ENCODE data around the gene PMIS2.

The PMIS2 gene

GRCh38 chr19:35585848-35586247, at the start of gene PMIS2:
PMIS2 (plus strand) TSS chr19:35586173; CDS start chr19:35586260, 87 bp downstream.
- Mint-ChIP-seq H3K27ac (no peak within 1 kb of the TSS), H3K4me3 (no peak within 1 kb of the TSS)
- CTCF ChIA-PET = no interaction called here

GRCh38 chr19:35539314-35539713, 46.7 kb upstream of the PMIS2 start:
- Mint-ChIP-seq H3K9me3 (no peaks in the 10 kb centered on the region), H3K27me3 (peaks cover 19% of the 10 kb centered on the region), H3K36me3 (no peaks in the 10 kb centered on the region), H3K27ac (no peak overlapping the region), H3K4me3 (no peak overlapping the region), H3K4me1 (peaks cover 9% of the 10 kb centered on the region)
- CTCF ChIA-PET = interaction anchor here (0.8 kb wide), 1 partner anchor 9 kb away, joined by 3 read pairs; no protein-coding TSS in a partner anchor
- no peak for DNase-seq

More at GRCh38 chr19:35585848-35586247, at the start of gene PMIS2:
- H3K4me1 Mint-ChIP-seq = no peaks in the 10 kb centered on the region
- DNase-seq = peak; percentile 42
- H3K9me3 Mint-ChIP-seq = no peaks in the 10 kb centered on the region
- peaks cover 69% of the 10 kb centered on the region for H3K27me3 Mint-ChIP-seq
- H3K36me3 Mint-ChIP-seq = no peaks in the 10 kb centered on the region

GRCh38 chr19:35539850-35540249, 46.1 kb upstream of the PMIS2 start:
- Mint-ChIP-seq H3K4me1 (peaks cover 13% of the 10 kb centered on the region), H3K9me3 (no peaks in the 10 kb centered on the region), H3K27ac (no peak overlapping the region)

GRCh38 chr19:35540356-35540927, 45.5 kb upstream of the PMIS2 start:
- no peak for DNase-seq
- CTCF ChIA-PET = no interaction called here
- Mint-ChIP-seq H3K36me3 (no peaks in the 10 kb centered on the region), H3K27ac (no peak overlapping the region), H3K9me3 (no peaks in the 10 kb centered on the region), H3K4me1 (peaks cover 13% of the 10 kb centered on the region), H3K27me3 (peaks cover 10% of the 10 kb centered on the region), H3K4me3 (no peak overlapping the region)

More at GRCh38 chr19:35539850-35540249, 46.1 kb upstream of the PMIS2 start:
- no peak overlapping the region for H3K4me3 Mint-ChIP-seq
- H3K36me3 Mint-ChIP-seq = no peaks in the 10 kb centered on the region
- DNase-seq = no peak
- peaks cover 14% of the 10 kb centered on the region for H3K27me3 Mint-ChIP-seq
- CTCF ChIA-PET = interaction anchor here (0.8 kb wide), 1 partner anchor 9 kb away, joined by 3 read pairs; no protein-coding TSS in a partner anchor

GRCh38 chr19:35542209-35542608, 43.8 kb upstream of the PMIS2 start:
- no peak overlapping the region for H3K4me3 Mint-ChIP-seq
- peaks cover 26% of the 10 kb centered on the region for H3K4me1 Mint-ChIP-seq
- CTCF ChIA-PET = no interaction called here
- DNase-seq = no peak
- H3K36me3 Mint-ChIP-seq = peaks cover 3% of the 10 kb centered on the region
- H3K27me3 Mint-ChIP-seq = peaks cover 2% of the 10 kb centered on the region
- no peaks in the 10 kb centered on the region for H3K9me3 Mint-ChIP-seq
- no peak overlapping the region for H3K27ac Mint-ChIP-seq

GRCh38 chr19:35543280-35544109, 42.5 kb upstream of the PMIS2 start:
- Mint-ChIP-seq H3K4me3 (no peak overlapping the region), H3K36me3 (peaks cover 9% of the 10 kb centered on the region), H3K27ac (no peak overlapping the region), H3K9me3 (no peaks in the 10 kb centered on the region), H3K27me3 (no peaks in the 10 kb centered on the region), H3K4me1 (peaks cover 31% of the 10 kb centered on the region)
- CTCF ChIA-PET = interaction anchor here (0.9 kb wide), 1 partner anchor 9 kb away, joined by 4 read pairs; no protein-coding TSS in a partner anchor
- DNase-seq = no peak

GRCh38 chr19:35544110-35544802, 41.7 kb upstream of the PMIS2 start:
- Mint-ChIP-seq H3K27me3 (no peaks in the 10 kb centered on the region), H3K27ac (peak overlapping the region; percentile 86), H3K4me1 (peaks cover 36% of the 10 kb centered on the region), H3K9me3 (no peaks in the 10 kb centered on the region), H3K4me3 (peak overlapping the region; percentile 87), H3K36me3 (peaks cover 10% of the 10 kb centered on the region)
- no peak for DNase-seq
- CTCF ChIA-PET = interaction anchor here (0.9 to 1.4 kb wide), 2 partner anchors 10 to 150 kb away, joined by 3 to 4 read pairs; no protein-coding TSS in a partner anchor

GRCh38 chr19:35545001-35545854, 40.7 kb upstream of the PMIS2 start, which contains the start of gene TMEM147:
TMEM147 (plus strand) TSS chr19:35545626; CDS start chr19:35545740, 114 bp downstream.
- peaks cover 10% of the 10 kb centered on the region for H3K36me3 Mint-ChIP-seq
- peaks cover 36% of the 10 kb centered on the region for H3K4me1 Mint-ChIP-seq
- no peaks in the 10 kb centered on the region for H3K27me3 Mint-ChIP-seq
- H3K27ac Mint-ChIP-seq = peak within 1 kb of the TSS; percentile 86
- H3K4me3 Mint-ChIP-seq = peak within 1 kb of the TSS; percentile 87
- peak; percentile 90 for DNase-seq
- CTCF ChIA-PET = interaction anchor here (1.4 kb wide), 1 partner anchor 149 kb away, joined by 3 read pairs; no protein-coding TSS in a partner anchor
- no peaks in the 10 kb centered on the region for H3K9me3 Mint-ChIP-seq

GRCh38 chr19:35545855-35546381, 40.1 kb upstream of the PMIS2 start:
- Mint-ChIP-seq H3K9me3 (no peaks in the 10 kb centered on the region), H3K27ac (peak overlapping the region; percentile 83), H3K4me3 (peak overlapping the region; percentile 87), H3K27me3 (no peaks in the 10 kb centered on the region), H3K4me1 (peaks cover 36% of the 10 kb centered on the region), H3K36me3 (peaks cover 10% of the 10 kb centered on the region)
- DNase-seq = peak; percentile 73
- CTCF ChIA-PET = interaction anchor here (0.7 kb wide), 1 partner anchor 408 kb away, joined by 3 read pairs; no protein-coding TSS in a partner anchor

- Mint-ChIP-seq H3K9me3 (no peaks in the 10 kb centered on the region), H3K27ac (peak overlapping the region; percentile 83), H3K4me1 (peaks cover 36% of the 10 kb centered on the region), H3K27me3 (no peaks in the 10 kb centered on the region), H3K36me3 (peaks cover 10% of the 10 kb centered on the region), H3K4me3 (peak overlapping the region; percentile 87)
- CTCF ChIA-PET = interaction anchor here (0.7 kb wide), 1 partner anchor 407 kb away, joined by 3 read pairs; no protein-coding TSS in a partner anchor
- no peak for DNase-seq
Measured at GRCh38 chr19:35546532-35546931, 39.4 kb upstream of the PMIS2 start.

GRCh38 chr19:35549174-35549788, 36.7 kb upstream of the PMIS2 start:
- Mint-ChIP-seq H3K4me1 (peaks cover 32% of the 10 kb centered on the region), H3K27me3 (peaks cover 8% of the 10 kb centered on the region), H3K9me3 (no peaks in the 10 kb centered on the region), H3K36me3 (peaks cover 10% of the 10 kb centered on the region), H3K4me3 (no peak overlapping the region), H3K27ac (no peak overlapping the region)
- DNase-seq = peak; percentile 71
- CTCF ChIA-PET = interaction anchor here (0.7 to 3.4 kb wide), 17 partner anchors 9 to 270 kb away, joined by 3 to 20 read pairs (median 4); no protein-coding TSS in a partner anchor

- Mint-ChIP-seq H3K4me3 (no peak overlapping the region), H3K4me1 (peaks cover 25% of the 10 kb centered on the region), H3K36me3 (peaks cover 10% of the 10 kb centered on the region), H3K9me3 (no peaks in the 10 kb centered on the region), H3K27me3 (peaks cover 12% of the 10 kb centered on the region), H3K27ac (no peak overlapping the region)
- no peak for DNase-seq
- CTCF ChIA-PET = interaction anchor here (0.8 to 3.4 kb wide), 5 partner anchors 8 to 144 kb away, joined by 3 to 20 read pairs (median 12); no protein-coding TSS in a partner anchor
Measured at GRCh38 chr19:35549879-35550523, 36.0 kb upstream of the PMIS2 start.
